H1 (cell line): ENCODE results near the gene PNRC1. TPM values are rescaled to one million over a fixed set of nuclear protein-coding genes. Genes with fewer than 3 reads are reported as not detected.

ENCODE experiments used
- CTCF ChIA-PET: fragments of 300-600 bp; sonication (Branson Sonifier 250); formaldehyde crosslinking; loops from one replicate; lab custom pipeline; 2021; ENCODE audit not compliant: partially characterized antibody; lab: Charles Lee
- POLR2A ChIA-PET: fragments of 300-600 bp; sonication (Branson Sonifier 250); formaldehyde crosslinking; loops from one replicate; lab custom pipeline; 2021; ENCODE audit warnings: inconsistent platforms; ENCODE audit not compliant: partially characterized antibody; lab: Charles Lee
- DNase-seq, 2 experiments: peaks; one replicate each; pipeline versions ENCODE4 v3.0.0 to v3.0.0-alpha.2; 2010 to 2022; ENCODE audit warnings: low spot score in 2 of 2, low read depth in 1 of 2, mixed read lengths in 1 of 2
- FAIRE-seq: peaks from 2 replicates; lab custom pipeline; 2011; peaks lifted over from hg19 to GRCh38; lab: Jason Lieb, UNC
- H2AFZ ChIP-seq: 2 replicates; pipeline ENCODE4 v1.8.1; 2012; ENCODE audit warnings: low read length, inconsistent platforms
- H2AK5ac ChIP-seq: 2 replicates; pipeline ENCODE4 v1.6.1; 2013; ENCODE audit warnings: low read depth, low read length
- H2BK120ac ChIP-seq: replicated peaks from 2 replicates; pipeline ENCODE3; 2013; ENCODE audit warnings: low read depth, low read length, inconsistent platforms
- H2BK12ac ChIP-seq: 2 replicates; pipeline ENCODE4 v1.6.1; 2013; ENCODE audit warnings: low read depth, low read length
- H2BK15ac ChIP-seq: 2 replicates; pipeline ENCODE4 v1.6.1; 2013; ENCODE audit warnings: low read length
- H2BK20ac ChIP-seq: 2 replicates; pipeline ENCODE4 v1.6.1; 2013; ENCODE audit warnings: low read length
- H2BK5ac ChIP-seq: 2 replicates; pipeline ENCODE4 v1.6.1; 2013; ENCODE audit warnings: low read depth, low read length
- H3K14ac ChIP-seq: 2 replicates; pipeline ENCODE4 v1.6.1; 2013; ENCODE audit warnings: inconsistent platforms; ENCODE audit not compliant: insufficient read length
- H3K18ac ChIP-seq: 2 replicates; pipeline ENCODE4 v1.6.1; 2013; ENCODE audit warnings: low read length; ENCODE audit errors: extremely low read depth
- H3K23ac ChIP-seq: 2 replicates; pipeline ENCODE4 v1.6.1; 2013; ENCODE audit warnings: inconsistent platforms; ENCODE audit not compliant: insufficient read length
- H3K23me2 ChIP-seq: 2 replicates; pipeline ENCODE4 v1.6.1; 2013; ENCODE audit warnings: low read depth, low read length
- H3K27ac ChIP-seq: 2 replicates; pipeline ENCODE4 v1.6.1; 2011; ENCODE audit warnings: low read depth, low read length, inconsistent platforms
- H3K27me3 ChIP-seq, 4 experiments: replicated peaks in 1 of 4; 1 replicate in 1 of 4; 2 replicates in 3 of 4; pipeline versions ENCODE4 v1.6.1 to v1.8.1; 2011 to 2013; ENCODE audit warnings: low read length in 3 of 4, mild to moderate bottlenecking in 3 of 4, inconsistent platforms in 2 of 4, mixed read lengths in 2 of 4, moderate library complexity in 1 of 4; ENCODE audit not compliant: control insufficient read depth in 3 of 4, insufficient read depth in 3 of 4; ENCODE audit errors: extremely low read depth in 1 of 4
- H3K36me3 ChIP-seq, 4 experiments: 2 replicates each; pipeline versions ENCODE4 v1.6.1 to v1.8.1; 2011 to 2013; ENCODE audit warnings: mild to moderate bottlenecking in 4 of 4, low read length in 3 of 4, moderate library complexity in 2 of 4, control low read depth in 1 of 4, inconsistent platforms in 1 of 4; ENCODE audit not compliant: insufficient read depth in 4 of 4, control insufficient read depth in 2 of 4
- H3K4ac ChIP-seq: replicated peaks from 2 replicates; pipeline ENCODE3; 2013; ENCODE audit warnings: low read length, low read depth, mixed read lengths, inconsistent platforms; ENCODE audit not compliant: insufficient read length
- H3K4me1 ChIP-seq, 4 experiments: replicated peaks in 1 of 4; 1 replicate in 1 of 4; 2 replicates in 3 of 4; pipeline versions ENCODE4 v1.6.1 to v1.8.1; 2011 to 2013; ENCODE audit warnings: low read length in 3 of 4, inconsistent platforms in 2 of 4, mixed read lengths in 1 of 4; ENCODE audit not compliant: insufficient read depth in 4 of 4, control insufficient read depth in 3 of 4
- H3K4me2 ChIP-seq, 2 experiments: 2 replicates each; pipeline versions ENCODE4 v1.6.1 to v1.8.1; 2011 to 2013; ENCODE audit warnings: low read depth in 2 of 2, low read length in 2 of 2, control low read depth in 1 of 2, inconsistent platforms in 1 of 2, mild to moderate bottlenecking in 1 of 2; ENCODE audit not compliant: insufficient read depth in 1 of 2
- H3K4me3 ChIP-seq, 4 experiments: fragments of 200-600, 300-600 bp in 1 of 4; sonication (generic), shearing (Covaris generic), sonication (Bioruptor Twin) in 1 of 4; 2 replicates each; pipeline versions ENCODE4 v1.5.1 to v1.8.1; 2011 to 2016; ENCODE audit warnings: low read length in 4 of 4, low read depth in 3 of 4, control low read depth in 2 of 4, inconsistent platforms in 2 of 4, mild to moderate bottlenecking in 2 of 4, mixed read lengths in 1 of 4, moderate library complexity in 1 of 4; ENCODE audit not compliant: insufficient read depth in 2 of 4; ENCODE audit errors: extremely low read depth in 1 of 4
- H3K56ac ChIP-seq: replicated peaks from 2 replicates; pipeline ENCODE3; 2013; ENCODE audit warnings: low read depth, mild to moderate bottlenecking, mixed read lengths, low read length, inconsistent platforms; ENCODE audit not compliant: insufficient read length
- H3K79me1 ChIP-seq: 2 replicates; pipeline ENCODE4 v1.6.1; 2013; ENCODE audit warnings: low read depth, low read length, control low read depth
- H3K79me2 ChIP-seq, 2 experiments: 2 replicates each; pipeline versions ENCODE4 v1.6.1 to v1.8.1; 2012 to 2013; ENCODE audit warnings: low read length in 2 of 2, mild to moderate bottlenecking in 2 of 2, inconsistent platforms in 1 of 2; ENCODE audit not compliant: insufficient read depth in 2 of 2, control insufficient read depth in 1 of 2
- H3K9ac ChIP-seq, 4 experiments: replicated peaks in 1 of 4; 1 replicate in 1 of 4; 2 replicates in 3 of 4; pipeline versions ENCODE4 v1.6.1 to v1.8.1; 2011 to 2013; ENCODE audit warnings: low read depth in 3 of 4, low read length in 3 of 4, control low read depth in 2 of 4, mild to moderate bottlenecking in 2 of 4, moderate library complexity in 2 of 4, inconsistent platforms in 1 of 4; ENCODE audit errors: extremely low read depth in 1 of 4
- H3K9me3 ChIP-seq, 2 experiments: 2 replicates each; pipeline versions ENCODE4 v1.6.1 to v1.8.1; 2012 to 2013; ENCODE audit warnings: mild to moderate bottlenecking in 2 of 2, moderate library complexity in 2 of 2, control low read depth in 1 of 2, inconsistent platforms in 1 of 2, low read depth in 1 of 2, low read length in 1 of 2, mixed read lengths in 1 of 2; ENCODE audit not compliant: insufficient read depth in 2 of 2
- H4K20me1 ChIP-seq, 2 experiments: replicated peaks in 1 of 2; 2 replicates each; pipeline versions ENCODE3 to v1.8.1; 2011 to 2013; ENCODE audit warnings: inconsistent platforms in 2 of 2, low read length in 2 of 2, mild to moderate bottlenecking in 1 of 2; ENCODE audit not compliant: insufficient read depth in 2 of 2, control insufficient read depth in 1 of 2
- H4K5ac ChIP-seq: 2 replicates; pipeline ENCODE4 v1.6.1; 2013; ENCODE audit warnings: low read length, low read depth, mixed read lengths, inconsistent platforms; ENCODE audit not compliant: insufficient read length
- H4K8ac ChIP-seq: 2 replicates; pipeline ENCODE4 v1.8.0; 2013; ENCODE audit warnings: mild to moderate bottlenecking, moderate library complexity, low read length, inconsistent platforms; ENCODE audit not compliant: insufficient read depth; ENCODE audit errors: extremely low read depth
- H4K91ac ChIP-seq: replicated peaks from 2 replicates; pipeline ENCODE3; 2013; ENCODE audit warnings: low read length, mixed read lengths, inconsistent platforms; ENCODE audit not compliant: insufficient read length
- CTBP2 ChIP-seq: IDR thresholded peaks from 2 replicates; pipeline ENCODE4 v1.7.0; 2011; ENCODE audit warnings: borderline replicate concordance, mild to moderate bottlenecking, moderate library complexity, mixed read lengths, low read length; ENCODE audit not compliant: insufficient read depth, insufficient read length
- KDM5A ChIP-seq: fragments of 200-600 bp; IDR thresholded peaks from 2 replicates; pipeline ENCODE4 v1.7.1; 2012; ENCODE audit warnings: mild to moderate bottlenecking, low read length, inconsistent platforms, mixed read lengths
- POU5F1 ChIP-seq: IDR thresholded peaks from 2 replicates; pipeline ENCODE4 v1.6.1; 2011; ENCODE audit warnings: low read depth, mild to moderate bottlenecking, low read length, moderate library complexity
- SUZ12 ChIP-seq: fragments of 200-600 bp; sonication (generic); IDR thresholded peaks from 2 replicates; pipeline ENCODE4 v1.6.1; 2012; ENCODE audit warnings: mild to moderate bottlenecking, inconsistent platforms, low read length, moderate library complexity, mixed read lengths
- TCF12 ChIP-seq: IDR thresholded peaks from 2 replicates; pipeline ENCODE4 v1.6.1; 2011; ENCODE audit warnings: low read depth, mild to moderate bottlenecking, low read length
- YY1 ChIP-seq: IDR thresholded peaks from 2 replicates; pipeline ENCODE4 v1.6.1; 2011; ENCODE audit warnings: low read depth, mild to moderate bottlenecking, low read length
- WGBS, 2 experiments: shearing (Covaris generic) in 1 of 2; methylation state at CpG; one replicate each; pipeline versions ENCODE4 v1.1.6 to v1.1.7; 2013 to 2015; ENCODE audit warnings: low lambda C conversion rate in 2 of 2, mixed read lengths in 2 of 2, inconsistent platforms in 1 of 2, low coverage in 1 of 2, missing lambda C conversion rate in 1 of 2; ENCODE audit not compliant: insufficient replicate concordance in 2 of 2, insufficient coverage in 1 of 2, insufficient read length in 1 of 2; ENCODE audit errors: extremely low coverage in 1 of 2, missing lambda C conversion rate in 1 of 2; 5-methylcytosine and 5-hydroxymethylcytosine counted together
- polyA plus RNA-seq, 7 experiments: library from polyadenylated mRNA; depleted of rRNA in 3 of 7; stranded (reverse) in 5 of 7; unstranded in 2 of 7; fragments of >200 nt in 5 of 7; fragments of 200-250 nt in 2 of 7; gene quantifications; 1 replicate in 5 of 7; 2 replicates in 1 of 7; 4 replicates in 1 of 7; pipeline versions ENCODE4 v1.2.1 to v1.2.3, GENCODE V29; 2011 to 2013; ENCODE audit warnings: missing spikeins in 2 of 7, mixed read lengths in 2 of 7
- total RNA-seq: library from RNA; stranded (reverse); fragmentation: NEBNext Ultra II Directional; extraction: Animal tissue kit (Norgen Biotek cat#: 25700); gene quantifications from 2 replicates; pipeline ENCODE4 v1.2.1, GENCODE V29; 2021

Gene PNRC1
- total and polyA plus RNA-seq, 2 of the 8 experiments (the other 6 are each of a cell fraction or from before 2014, with no cell fraction given) = 6.3 to 48.5 TPM

DNA sequence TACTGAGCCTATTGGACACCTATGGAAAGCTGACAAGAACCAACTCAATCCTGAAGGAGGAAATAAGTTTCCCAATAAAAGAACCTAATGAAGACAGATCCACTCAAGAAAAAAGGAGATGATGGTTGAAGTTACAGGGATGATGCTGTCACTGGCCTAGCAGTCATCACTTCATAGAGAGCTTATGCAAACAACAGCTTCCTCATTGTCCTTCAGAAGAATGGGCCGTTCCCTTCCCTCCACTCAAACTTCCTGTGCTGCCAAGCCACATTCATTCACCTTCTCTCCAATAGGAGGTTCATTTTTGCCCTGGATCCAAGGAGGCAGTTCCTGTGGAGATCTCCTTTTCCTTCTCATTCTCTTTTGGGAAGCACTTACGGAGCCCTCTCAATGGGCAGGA, 51.5 kb downstream of the PNRC1 start:
- POLR2A ChIA-PET = interaction anchor here (1.6 kb wide), 1 partner anchor 15 kb away, joined by 5 read pairs; the partner anchor contains the start of gene SRSF12
- Histone ChIP-seq H4K20me1 (no peaks in the 10 kb centered on the region), H3K9me3 (peaks cover 0 to 2% of the 10 kb centered on the region in 2 experiments; a peak in 1 of 4 replicates), H2AFZ (no peak overlapping the region), H3K4me1 (peaks cover 0 to 3% (median 0%) of the 10 kb centered on the region in 4 experiments; a peak in 1 of 7 replicates), H3K14ac (no peak overlapping the region), H4K5ac (no peak overlapping the region), H2BK5ac (no peak overlapping the region), H3K4ac (no peak overlapping the region), H2BK15ac (no peak overlapping the region), H3K27ac (no peak overlapping the region), H3K4me2 (no peak overlapping the region), H3K56ac (no peak overlapping the region), H3K18ac (no peak overlapping the region), H2BK12ac (no peak overlapping the region), H3K79me1 (no peaks in the 10 kb centered on the region), H3K79me2 (no peaks in the 10 kb centered on the region), H3K9ac (no peak overlapping the region), H2BK120ac (no peak overlapping the region), H4K8ac (no peak overlapping the region)
- TF ChIP-seq TCF12 (no peak), POU5F1 (no peak), CTBP2 (no peak), SUZ12 (no peak), KDM5A (no peak), YY1 (no peak)
- TF ChIP-seq, all 59 proteins: peak for 0
- Histone ChIP-seq H3K23me2 (no peaks in the 10 kb centered on the region), H3K27me3 (peaks cover 3 to 27% (median 14%) of the 10 kb centered on the region in 4 experiments; a peak in 6 of 7 replicates), H4K91ac (no peak overlapping the region), H3K4me3 (no peak overlapping the region), H2AK5ac (no peak overlapping the region), H3K23ac (no peak overlapping the region), H3K36me3 (no peaks in the 10 kb centered on the region), H2BK20ac (no peak overlapping the region)
- no peak for DNase-seq
- no peak for FAIRE-seq
- 91% methylated on average over 2 of the region's 2 CpGs; no CpG with 5 or more reads in 1 of the 2 experiments for WGBS, 2 experiments
- CTCF ChIA-PET = interaction anchor here (0.9 kb wide), 1 partner anchor 9 kb away, joined by 3 read pairs; no protein-coding TSS in a partner anchor
